ENCODE measurements around the gene ODR4.

The ODR4 gene

GRCh38 chr1:186424539-186424938, 48.9 kb downstream of the ODR4 start:
- Histone ChIP-seq H3K27ac (ENCODE audit: low read length) (no peak overlapping the region), H3K9ac (ENCODE audit: low read length) (no peak overlapping the region), H3K27me3 (ENCODE audit: low read depth, low read length) (no peaks in the 10 kb centered on the region), H4K20me1 (ENCODE audit: insufficient read depth, low read length) (no peaks in the 10 kb centered on the region), H3K4me3 (ENCODE audit: low read length) (no peak overlapping the region), H3K4me1 (ENCODE audit: low read length) (peaks cover 22% of the 10 kb centered on the region), H3K4me2 (ENCODE audit: low read length) (no peak overlapping the region), H3K36me3 (replicated peaks; ENCODE audit: low read depth, low read length) (peaks cover 7% of the 10 kb centered on the region), H3K79me2 (ENCODE audit: low read length) (no peaks in the 10 kb centered on the region), H2AFZ (ENCODE audit: low read depth, low read length) (no peak overlapping the region), H3K9me3 (ENCODE audit: insufficient read depth, low read length) (no peaks in the 10 kb centered on the region)
- no peak for TF ChIP-seq CTCF (IDR thresholded peaks at IDR 0.05; ENCODE audit: low read depth, low read length)
- no peak for TF ChIP-seq EZH2phosphoT487 (IDR thresholded peaks at IDR 0.05; ENCODE audit: low read depth)

DNA sequence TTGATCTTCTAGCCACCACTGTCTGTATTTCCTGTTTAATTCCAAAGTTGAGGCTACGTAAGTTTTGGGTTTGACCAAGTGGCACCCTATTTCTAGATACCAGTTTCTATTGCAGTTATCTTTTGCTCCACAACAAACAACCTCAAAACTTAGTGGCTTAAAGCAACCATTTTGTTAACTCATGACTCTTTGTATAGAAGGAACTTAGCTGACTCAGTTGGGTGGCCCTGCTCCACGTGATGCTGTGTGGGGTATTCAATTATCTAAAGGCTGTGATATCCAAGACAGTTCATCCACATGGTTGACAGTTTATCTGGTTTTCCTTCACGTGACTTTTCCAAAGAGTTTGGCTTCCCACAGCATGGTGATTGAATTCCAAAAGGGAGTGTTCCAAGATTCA, 50.5 kb downstream of the ODR4 start:
- Histone ChIP-seq H2AFZ (ENCODE audit: low read depth, low read length) (no peak overlapping the region), H3K27me3 (ENCODE audit: low read depth, low read length) (no peaks in the 10 kb centered on the region), H3K9me3 (ENCODE audit: insufficient read depth, low read length) (no peaks in the 10 kb centered on the region), H3K4me1 (ENCODE audit: low read length) (peaks cover 11% of the 10 kb centered on the region), H3K79me2 (ENCODE audit: low read length) (no peaks in the 10 kb centered on the region), H4K20me1 (ENCODE audit: insufficient read depth, low read length) (no peaks in the 10 kb centered on the region), H3K27ac (ENCODE audit: low read length) (no peak overlapping the region), H3K4me2 (ENCODE audit: low read length) (no peak overlapping the region), H3K9ac (ENCODE audit: low read length) (no peak overlapping the region), H3K4me3 (ENCODE audit: low read length) (no peak overlapping the region), H3K36me3 (replicated peaks; ENCODE audit: low read depth, low read length) (no peaks in the 10 kb centered on the region)
- TF ChIP-seq EZH2phosphoT487 (IDR thresholded peaks at IDR 0.05; ENCODE audit: low read depth): no peak
- TF ChIP-seq CTCF (IDR thresholded peaks at IDR 0.05; ENCODE audit: low read depth, low read length): no peak

- Histone ChIP-seq H3K9me3 (ENCODE audit: insufficient read depth, low read length) (no peaks in the 10 kb centered on the region), H3K79me2 (ENCODE audit: low read length) (no peaks in the 10 kb centered on the region), H3K4me1 (ENCODE audit: low read length) (peaks cover 11% of the 10 kb centered on the region), H3K36me3 (replicated peaks; ENCODE audit: low read depth, low read length) (no peaks in the 10 kb centered on the region), H2AFZ (ENCODE audit: low read depth, low read length) (no peak overlapping the region), H3K27me3 (ENCODE audit: low read depth, low read length) (no peaks in the 10 kb centered on the region), H3K9ac (ENCODE audit: low read length) (no peak overlapping the region), H3K4me2 (ENCODE audit: low read length) (peak overlapping the region; percentile 4; the same call in 1 of the 2 replicates), H3K4me3 (ENCODE audit: low read length) (no peak overlapping the region), H4K20me1 (ENCODE audit: insufficient read depth, low read length) (no peaks in the 10 kb centered on the region), H3K27ac (ENCODE audit: low read length) (no peak overlapping the region)
- TF ChIP-seq CTCF (IDR thresholded peaks at IDR 0.05; ENCODE audit: low read depth, low read length) (no peak), EZH2phosphoT487 (IDR thresholded peaks at IDR 0.05; ENCODE audit: low read depth) (no peak)
These were observed 53.4 kb downstream of the ODR4 start for GRCh38 chr1:186429017-186429416.

- no peak overlapping the region for H3K27ac ChIP-seq (ENCODE audit: low read length)
- H3K9ac ChIP-seq (ENCODE audit: low read length): no peak overlapping the region
- H3K4me2 ChIP-seq (ENCODE audit: low read length): no peak overlapping the region
- H2AFZ ChIP-seq (ENCODE audit: low read depth, low read length): no peak overlapping the region
- no peak overlapping the region for H3K4me3 ChIP-seq (ENCODE audit: low read length)
- no peaks in the 10 kb centered on the region for H4K20me1 ChIP-seq (ENCODE audit: insufficient read depth, low read length)
- H3K4me1 ChIP-seq (ENCODE audit: low read length): peaks cover 18% of the 10 kb centered on the region
- TF ChIP-seq CTCF (IDR thresholded peaks at IDR 0.05; ENCODE audit: low read depth, low read length): no peak
- TF ChIP-seq EZH2phosphoT487 (IDR thresholded peaks at IDR 0.05; ENCODE audit: low read depth): no peak
- H3K79me2 ChIP-seq (ENCODE audit: low read length): no peaks in the 10 kb centered on the region
- no peaks in the 10 kb centered on the region for H3K36me3 ChIP-seq (replicated peaks; ENCODE audit: low read depth, low read length)
- H3K9me3 ChIP-seq (ENCODE audit: insufficient read depth, low read length): peaks cover 3% of the 10 kb centered on the region; the same call in 1 of the 2 replicates
- H3K27me3 ChIP-seq (ENCODE audit: low read depth, low read length): no peaks in the 10 kb centered on the region
These were observed 59.7 kb downstream of the ODR4 start for GRCh38 chr1:186435336-186435735.

All from OCI-LY3 (cell line).